HG03097 (cell line): Measurements from ENCODE around the gene STAC2.

Experiments used
- ATAC-seq: cut with Tn5 transposase; IDR thresholded peaks from one replicate; pipeline ENCODE4 v1.9.1; 2021; ENCODE audit not compliant: unreplicated experiment, low FRiP score

The STAC2 gene

GRCh38 chr17:39166437-39167335 lies 59.1 kb downstream of the STAC2 start:
- ATAC-seq = no peak

GRCh38 chr17:39165841-39166349 lies 59.9 kb downstream of the STAC2 start, which contains the start of gene ARL5C:
ARL5C (minus strand) TSS chr17:39166161; CDS start chr17:39165760, 401 bp downstream.
- no peak for ATAC-seq

GRCh38 chr17:39165178-39165840 lies 60.4 kb downstream of the STAC2 start:
- ATAC-seq = no peak

- no peak for ATAC-seq
Measured at GRCh38 chr17:39164675-39165143, 61.0 kb downstream of the STAC2 start.

GRCh38 chr17:39161962-39162361 lies 63.8 kb downstream of the STAC2 start:
- no peak for ATAC-seq
